ENCODE measurements around the gene APBB2.

The APBB2 gene

GRCh38 chr4:41192136-41192535 is 22.2 kb downstream of the APBB2 start:
- intact Hi-C loops (cut with micrococcal nuclease) = no loop called here
- Mint-ChIP-seq H3K36me3 (ENCODE audit: low read depth) (no peaks in the 10 kb centered on the region), H3K4me1 (ENCODE audit: low read depth) (no peaks in the 10 kb centered on the region), H3K4me3 (no peak overlapping the region), H3K27me3 (no peaks in the 10 kb centered on the region), H3K27ac (no peak overlapping the region), H3K9me3 (no peaks in the 10 kb centered on the region)

DNA sequence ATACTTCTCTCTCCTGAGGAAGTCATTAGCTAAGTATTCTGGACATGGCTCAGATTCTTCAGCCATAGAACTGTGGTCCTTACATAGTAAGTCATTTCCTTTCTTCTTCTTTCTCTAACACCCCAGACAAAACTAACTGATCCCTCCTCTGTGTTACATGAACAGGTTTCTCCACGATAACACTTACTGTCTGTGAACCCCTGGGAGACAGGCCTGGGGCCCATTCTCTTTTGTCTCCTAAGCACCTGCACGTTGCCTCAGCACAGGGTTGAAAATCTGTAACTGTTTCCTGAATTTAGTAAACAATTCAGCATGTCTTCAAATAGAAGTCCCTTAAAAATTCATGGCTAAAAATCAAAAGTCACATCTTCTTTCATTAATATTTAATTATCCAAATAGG is 24.7 kb downstream of the APBB2 start:
- H3K36me3 Mint-ChIP-seq (ENCODE audit: low read depth) = no peaks in the 10 kb centered on the region
- H3K4me3 Mint-ChIP-seq = no peak overlapping the region
- no peaks in the 10 kb centered on the region for H3K27me3 Mint-ChIP-seq
- H3K9me3 Mint-ChIP-seq = no peaks in the 10 kb centered on the region
- intact Hi-C loops (cut with micrococcal nuclease) = no loop called here
- H3K27ac Mint-ChIP-seq = no peak overlapping the region
- H3K4me1 Mint-ChIP-seq (ENCODE audit: low read depth) = no peaks in the 10 kb centered on the region

GRCh38 chr4:41189076-41189475 is 25.3 kb downstream of the APBB2 start:
- no peaks in the 10 kb centered on the region for H3K9me3 Mint-ChIP-seq
- H3K4me3 Mint-ChIP-seq = no peak overlapping the region
- H3K36me3 Mint-ChIP-seq (ENCODE audit: low read depth) = no peaks in the 10 kb centered on the region
- H3K4me1 Mint-ChIP-seq (ENCODE audit: low read depth) = no peaks in the 10 kb centered on the region
- no peak overlapping the region for H3K27ac Mint-ChIP-seq
- intact Hi-C loops (cut with micrococcal nuclease) = no loop called here
- H3K27me3 Mint-ChIP-seq = no peaks in the 10 kb centered on the region

DNA sequence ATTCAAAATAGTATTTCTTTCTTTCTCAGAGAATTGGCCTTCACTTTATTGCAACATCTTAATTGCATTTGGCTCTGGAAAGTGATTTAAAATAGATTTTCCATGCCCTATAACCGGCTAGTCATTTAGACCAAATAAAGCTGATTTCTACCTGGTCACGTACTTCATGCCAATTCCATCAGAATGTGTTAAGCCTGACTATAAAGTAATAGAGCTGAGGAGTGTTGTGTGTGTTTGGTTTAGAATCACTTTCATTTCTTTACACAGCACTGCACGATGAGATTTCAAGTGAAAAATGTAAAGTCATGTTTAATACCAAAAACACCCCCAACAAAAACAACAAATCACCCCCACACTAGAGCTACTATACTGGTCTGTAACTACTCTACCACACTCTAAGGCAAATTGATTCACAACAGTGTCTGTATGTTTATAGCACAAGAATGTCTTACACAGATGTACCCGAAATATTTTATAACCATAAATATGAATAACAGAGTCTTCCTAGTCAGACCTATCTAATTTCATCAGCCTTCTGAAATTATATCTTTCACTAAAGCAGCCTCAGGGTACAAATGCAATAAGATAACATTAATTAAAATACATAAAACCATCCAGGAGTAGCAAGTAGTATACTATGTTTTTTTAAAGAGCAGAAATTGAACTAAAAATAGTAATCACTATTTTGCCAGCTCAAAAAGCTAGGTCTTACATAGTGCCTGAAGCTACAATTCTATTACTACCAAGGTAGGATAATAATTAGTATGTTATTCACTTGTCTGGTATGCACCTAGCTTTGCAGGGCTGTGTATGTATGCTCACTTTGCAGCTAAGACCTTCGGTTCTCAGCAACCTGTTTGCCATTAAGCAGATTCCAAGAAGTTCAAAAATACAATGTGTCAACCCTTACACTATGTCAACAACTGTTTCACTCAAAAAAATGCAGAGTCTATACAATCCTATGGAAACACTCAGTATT is 28.4 kb downstream of the APBB2 start:
- intact Hi-C loops (cut with micrococcal nuclease) = no loop called here
- H3K27me3 Mint-ChIP-seq = no peaks in the 10 kb centered on the region
- H3K4me1 Mint-ChIP-seq (ENCODE audit: low read depth) = no peaks in the 10 kb centered on the region
- H3K9me3 Mint-ChIP-seq = peaks cover 15% of the 10 kb centered on the region
- H3K36me3 Mint-ChIP-seq (ENCODE audit: low read depth) = no peaks in the 10 kb centered on the region
- no peak overlapping the region for H3K27ac Mint-ChIP-seq
- H3K4me3 Mint-ChIP-seq = no peak overlapping the region

DNA sequence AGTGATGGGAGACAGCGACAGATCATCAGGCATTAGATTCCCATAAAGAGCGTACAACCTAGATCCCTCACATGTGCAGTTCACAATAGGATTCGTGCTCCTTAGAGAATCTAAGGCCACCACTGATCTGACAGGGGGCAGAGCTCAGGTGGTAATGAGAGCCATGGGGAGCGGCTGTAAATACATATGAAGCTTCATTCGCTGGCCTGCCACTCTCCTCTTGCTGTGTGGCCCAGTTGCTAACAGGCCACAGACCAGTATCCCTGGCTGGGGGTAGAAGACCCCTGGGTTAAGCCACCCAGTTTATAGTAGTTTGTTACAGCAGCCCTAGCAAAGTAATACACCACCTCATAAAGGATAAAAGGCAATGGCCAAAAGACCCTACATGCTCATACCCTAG is 30.3 kb downstream of the APBB2 start:
- intact Hi-C loops (cut with micrococcal nuclease) = no loop called here
- Mint-ChIP-seq H3K4me1 (ENCODE audit: low read depth) (no peaks in the 10 kb centered on the region), H3K9me3 (peaks cover 15% of the 10 kb centered on the region), H3K27ac (no peak overlapping the region), H3K27me3 (no peaks in the 10 kb centered on the region), H3K36me3 (ENCODE audit: low read depth) (no peaks in the 10 kb centered on the region), H3K4me3 (no peak overlapping the region)

GRCh38 chr4:41183021-41183553 is 31.3 kb downstream of the APBB2 start:
- peaks cover 15% of the 10 kb centered on the region for H3K9me3 Mint-ChIP-seq
- H3K4me3 Mint-ChIP-seq = no peak overlapping the region
- no peaks in the 10 kb centered on the region for H3K36me3 Mint-ChIP-seq (ENCODE audit: low read depth)

GRCh38 chr4:41181037-41181436 is 33.3 kb downstream of the APBB2 start:
- H3K4me1 Mint-ChIP-seq (ENCODE audit: low read depth) = no peaks in the 10 kb centered on the region
- H3K27me3 Mint-ChIP-seq = no peaks in the 10 kb centered on the region
- intact Hi-C loops (cut with micrococcal nuclease) = no loop called here
- H3K9me3 Mint-ChIP-seq = peaks cover 15% of the 10 kb centered on the region
- no peak overlapping the region for H3K27ac Mint-ChIP-seq
- no peaks in the 10 kb centered on the region for H3K36me3 Mint-ChIP-seq (ENCODE audit: low read depth)
- no peak overlapping the region for H3K4me3 Mint-ChIP-seq

More at GRCh38 chr4:41183021-41183553, 31.3 kb downstream of the APBB2 start:
- Mint-ChIP-seq H3K27me3 (no peaks in the 10 kb centered on the region), H3K4me1 (ENCODE audit: low read depth) (no peaks in the 10 kb centered on the region), H3K27ac (no peak overlapping the region)
- intact Hi-C loops (cut with micrococcal nuclease) = no loop called here

DNA sequence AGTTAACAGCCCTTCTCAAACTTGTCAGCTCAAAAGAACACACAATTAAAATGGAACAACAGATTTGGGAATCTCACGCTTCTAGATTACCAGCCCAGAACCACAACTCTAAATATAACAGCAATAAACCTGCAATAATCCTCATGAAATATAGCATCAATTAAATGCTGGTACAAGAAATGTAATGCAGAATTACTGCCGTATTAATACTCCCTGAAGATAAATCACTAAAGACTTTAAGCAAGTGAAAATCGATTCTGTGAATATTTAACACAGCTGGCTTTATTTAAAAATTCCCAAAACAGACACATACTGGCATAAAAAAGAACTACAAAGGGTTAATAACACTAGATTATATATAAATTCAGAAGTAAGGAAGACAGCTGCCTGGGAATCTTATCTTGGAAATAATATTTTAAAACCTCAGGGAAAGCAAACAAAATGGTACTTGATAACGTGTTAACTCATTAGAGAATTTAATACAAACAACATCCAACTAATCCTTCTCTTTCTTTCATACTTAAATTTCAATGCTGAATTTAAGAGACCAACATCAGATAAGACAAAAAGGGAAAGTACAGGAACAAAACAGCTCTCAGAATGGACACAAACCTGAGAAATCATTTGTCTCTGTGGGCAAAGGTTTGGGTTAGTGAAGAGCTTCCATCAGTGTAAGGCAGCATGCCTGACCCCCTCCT is 34.7 kb downstream of the APBB2 start:
- H3K4me3 Mint-ChIP-seq = no peak overlapping the region
- H3K36me3 Mint-ChIP-seq (ENCODE audit: low read depth) = no peaks in the 10 kb centered on the region
- H3K27me3 Mint-ChIP-seq = no peaks in the 10 kb centered on the region
- intact Hi-C loops (cut with micrococcal nuclease) = no loop called here
- H3K4me1 Mint-ChIP-seq (ENCODE audit: low read depth) = no peaks in the 10 kb centered on the region
- peaks cover 15% of the 10 kb centered on the region for H3K9me3 Mint-ChIP-seq
- H3K27ac Mint-ChIP-seq = no peak overlapping the region

DNA sequence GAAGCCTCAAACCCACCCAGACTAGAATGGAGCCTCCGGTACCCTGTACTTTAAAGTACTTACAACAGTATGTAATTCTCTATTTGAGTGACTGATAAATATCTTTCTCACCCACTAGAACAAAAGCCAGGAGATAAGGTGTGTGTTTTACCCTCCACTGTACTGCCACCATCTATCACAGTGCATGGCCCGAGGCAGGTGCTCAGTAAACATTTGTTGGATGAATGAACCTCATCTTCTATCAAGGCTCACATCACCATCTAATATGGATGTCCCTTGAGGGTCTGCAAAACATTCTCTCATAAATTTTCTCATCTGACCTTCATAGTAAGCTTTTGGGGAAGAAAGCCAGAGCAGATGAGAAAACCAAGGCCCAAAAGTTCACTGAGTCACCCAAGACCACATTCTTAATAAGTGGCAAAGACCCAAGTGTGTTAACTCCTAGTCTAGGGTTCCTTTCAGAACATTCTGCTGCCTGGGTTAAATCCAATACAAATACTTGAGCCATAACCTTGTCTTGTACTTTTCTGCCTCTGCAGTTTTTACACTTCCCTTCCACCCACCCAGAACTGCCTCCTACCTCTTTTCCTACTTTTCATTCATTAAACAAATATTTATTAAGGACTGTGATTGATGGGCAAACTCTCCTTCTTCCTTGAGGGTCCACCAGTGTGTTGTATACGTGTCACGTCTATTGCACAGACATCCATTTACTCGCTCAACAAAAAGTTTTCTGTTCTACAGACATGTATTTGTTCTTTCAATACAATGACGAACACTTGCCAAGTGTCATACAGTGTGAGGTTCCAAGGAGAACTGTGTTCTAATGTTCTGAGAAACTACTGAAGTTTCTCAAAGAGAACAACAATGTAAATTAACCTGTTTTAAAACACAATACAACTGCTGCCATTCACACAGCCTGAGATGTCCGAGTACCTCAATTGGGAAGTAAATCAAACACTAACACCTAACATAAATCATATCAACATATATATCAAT is 35.7 kb downstream of the APBB2 start:
- Mint-ChIP-seq H3K4me3 (no peak overlapping the region), H3K9me3 (peaks cover 15% of the 10 kb centered on the region), H3K27ac (no peak overlapping the region), H3K36me3 (ENCODE audit: low read depth) (no peaks in the 10 kb centered on the region), H3K4me1 (ENCODE audit: low read depth) (no peaks in the 10 kb centered on the region), H3K27me3 (no peaks in the 10 kb centered on the region)
- intact Hi-C loops (cut with micrococcal nuclease) = no loop called here

DNA sequence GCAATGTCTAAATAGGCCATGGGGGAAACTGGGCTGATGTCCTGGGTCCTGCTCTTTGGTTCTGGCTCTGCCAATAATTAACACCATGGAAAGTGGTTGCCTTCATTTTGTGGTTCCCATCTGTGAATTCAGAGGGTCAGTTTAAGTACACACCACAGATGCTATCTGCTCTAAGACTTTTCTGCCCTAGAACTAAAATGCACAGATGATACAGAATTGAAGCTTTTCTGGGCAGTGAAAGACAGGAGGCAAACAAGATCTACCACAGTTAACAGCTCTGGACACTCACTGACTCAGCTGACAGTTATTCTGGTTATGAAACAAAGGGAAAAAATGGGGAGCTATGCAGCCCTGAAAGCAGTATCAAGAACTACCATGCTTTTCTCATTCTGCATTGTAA is 37.3 kb downstream of the APBB2 start:
- no peaks in the 10 kb centered on the region for H3K36me3 Mint-ChIP-seq (ENCODE audit: low read depth)
- H3K27ac Mint-ChIP-seq = no peak overlapping the region
- H3K9me3 Mint-ChIP-seq = no peaks in the 10 kb centered on the region
- intact Hi-C loops (cut with micrococcal nuclease) = no loop called here
- no peaks in the 10 kb centered on the region for H3K27me3 Mint-ChIP-seq
- H3K4me1 Mint-ChIP-seq (ENCODE audit: low read depth) = peaks cover 8% of the 10 kb centered on the region
- H3K4me3 Mint-ChIP-seq = no peak overlapping the region

GRCh38 chr4:41176340-41176739 is 38.0 kb downstream of the APBB2 start:
- intact Hi-C loops (cut with micrococcal nuclease) = no loop called here
- Mint-ChIP-seq H3K9me3 (no peaks in the 10 kb centered on the region), H3K36me3 (ENCODE audit: low read depth) (no peaks in the 10 kb centered on the region), H3K27ac (no peak overlapping the region), H3K4me1 (ENCODE audit: low read depth) (peaks cover 8% of the 10 kb centered on the region), H3K27me3 (no peaks in the 10 kb centered on the region), H3K4me3 (no peak overlapping the region)

- H3K27ac Mint-ChIP-seq = no peak overlapping the region
- no peaks in the 10 kb centered on the region for H3K9me3 Mint-ChIP-seq
- no peaks in the 10 kb centered on the region for H3K27me3 Mint-ChIP-seq
- intact Hi-C loops (cut with micrococcal nuclease) = no loop called here
- H3K4me3 Mint-ChIP-seq = no peak overlapping the region
- H3K4me1 Mint-ChIP-seq (ENCODE audit: low read depth) = peaks cover 8% of the 10 kb centered on the region
- H3K36me3 Mint-ChIP-seq (ENCODE audit: low read depth) = no peaks in the 10 kb centered on the region
These were observed 38.5 kb downstream of the APBB2 start for GRCh38 chr4:41175794-41176193.

- no peaks in the 10 kb centered on the region for H3K9me3 Mint-ChIP-seq
- H3K27ac Mint-ChIP-seq = no peak overlapping the region
- H3K4me1 Mint-ChIP-seq (ENCODE audit: low read depth) = peaks cover 8% of the 10 kb centered on the region
- intact Hi-C loops (cut with micrococcal nuclease) = no loop called here
- H3K27me3 Mint-ChIP-seq = no peaks in the 10 kb centered on the region
- H3K4me3 Mint-ChIP-seq = no peak overlapping the region
- H3K36me3 Mint-ChIP-seq (ENCODE audit: low read depth) = no peaks in the 10 kb centered on the region
These were observed 39.9 kb downstream of the APBB2 start for GRCh38 chr4:41174444-41174843.
